Kidney glomerular epithelial cell (primary cell): ENCODE results near the gene RASGEF1C.

ENCODE experiments used
- DNase-seq: peaks from one replicate; lab custom pipeline; 2025; lab: John Stamatoyannopoulos, UW

Gene RASGEF1C

GRCh38 chr5:180119031-180119902, 89.7 kb downstream of the RASGEF1C start:
- DNase-seq = no peak

GRCh38 chr5:180118391-180118791, 90.6 kb downstream of the RASGEF1C start:
- no peak for DNase-seq

GRCh38 chr5:180117000-180117725, 91.8 kb downstream of the RASGEF1C start:
- DNase-seq = no peak

GRCh38 chr5:180116077-180116999, 92.7 kb downstream of the RASGEF1C start:
- no peak for DNase-seq

GRCh38 chr5:180115326-180116076, 93.5 kb downstream of the RASGEF1C start:
- no peak for DNase-seq

GRCh38 chr5:180114304-180115003, 94.6 kb downstream of the RASGEF1C start:
- no peak for DNase-seq

- no peak for DNase-seq
Observed at GRCh38 chr5:180113660-180114303, 95.2 kb downstream of the RASGEF1C start.

- no peak for DNase-seq
Observed at GRCh38 chr5:180112181-180112861, 96.7 kb downstream of the RASGEF1C start.

- DNase-seq = no peak
Observed at GRCh38 chr5:180111273-180112002, 97.6 kb downstream of the RASGEF1C start.

- no peak for DNase-seq
Observed at GRCh38 chr5:180109920-180110319, 99.1 kb downstream of the RASGEF1C start.

- no peak for DNase-seq
Observed at GRCh38 chr5:180107005-180107404, 102.0 kb downstream of the RASGEF1C start.

GRCh38 chr5:180105827-180106312, 103.1 kb downstream of the RASGEF1C start:
- DNase-seq = no peak

GRCh38 chr5:180104168-180104530, 104.9 kb downstream of the RASGEF1C start:
- no peak for DNase-seq

GRCh38 chr5:180103487-180104167, 105.4 kb downstream of the RASGEF1C start:
- no peak for DNase-seq

GRCh38 chr5:180102636-180103035, 106.4 kb downstream of the RASGEF1C start:
- DNase-seq = no peak

GRCh38 chr5:180101451-180102105, 107.4 kb downstream of the RASGEF1C start:
- DNase-seq = no peak

- DNase-seq = no peak
Observed at GRCh38 chr5:180100621-180101450, 108.2 kb downstream of the RASGEF1C start.
